Ecto neural progenitor cell (in vitro differentiated cells): ENCODE data around the gene DLG5.
A peak's percentile ranks its signal among the peaks of the same experiment; 100 is the strongest.

Experiments
- DNase-seq: peaks from one replicate; pipeline ENCODE4 v3.0.0-alpha.2; 2018; ENCODE audit warnings: low spot score

Gene DLG5

DNA sequence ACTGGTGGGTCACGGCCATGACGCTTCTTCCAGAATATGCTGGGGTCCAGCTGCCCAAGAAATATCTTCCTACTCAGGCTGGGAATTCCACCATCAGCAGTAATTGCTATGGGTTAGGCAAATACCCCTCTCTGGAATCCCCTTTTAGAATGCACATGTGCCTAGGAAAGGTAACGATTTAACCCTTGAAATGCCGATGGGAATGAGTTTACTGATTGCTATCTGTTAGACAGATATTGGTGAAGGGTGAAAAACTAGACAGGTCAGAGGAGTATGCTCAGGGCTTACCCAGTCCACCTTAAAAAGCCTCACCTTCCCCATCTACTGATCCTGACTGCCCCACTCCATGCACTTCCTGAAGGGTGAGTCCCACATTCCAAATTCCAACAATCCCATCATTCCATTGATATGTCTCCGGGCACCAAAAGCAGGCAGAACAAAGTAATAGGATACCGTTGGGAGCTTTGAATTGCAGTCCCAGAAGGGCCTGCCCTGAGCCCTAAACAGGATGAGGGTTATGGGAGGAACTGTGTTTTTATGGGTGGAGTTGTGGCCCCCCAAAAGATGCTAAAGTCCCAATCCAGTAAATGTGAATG lies 59.3 kb downstream of the DLG5 start:
- DNase-seq = no peak

DNA sequence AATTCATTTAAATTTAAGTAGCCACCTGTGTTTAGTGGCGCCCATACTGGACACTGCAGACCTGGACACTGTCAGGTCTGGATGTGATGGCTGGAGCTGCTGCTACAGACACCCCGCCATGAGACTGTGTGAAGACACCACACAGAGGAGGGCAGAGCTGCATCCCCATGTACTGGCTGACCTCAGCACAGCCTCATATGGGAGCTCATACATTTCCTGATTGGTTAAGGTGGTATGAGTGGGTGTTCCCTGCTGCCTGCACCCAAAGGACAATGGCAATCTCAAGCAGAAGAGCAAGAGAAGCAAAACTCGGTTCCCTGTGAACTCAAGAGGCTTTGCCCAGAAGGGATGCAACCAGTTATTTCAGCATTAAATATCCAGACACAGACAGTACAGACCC lies 60.0 kb downstream of the DLG5 start:
- DNase-seq = no peak

DNA sequence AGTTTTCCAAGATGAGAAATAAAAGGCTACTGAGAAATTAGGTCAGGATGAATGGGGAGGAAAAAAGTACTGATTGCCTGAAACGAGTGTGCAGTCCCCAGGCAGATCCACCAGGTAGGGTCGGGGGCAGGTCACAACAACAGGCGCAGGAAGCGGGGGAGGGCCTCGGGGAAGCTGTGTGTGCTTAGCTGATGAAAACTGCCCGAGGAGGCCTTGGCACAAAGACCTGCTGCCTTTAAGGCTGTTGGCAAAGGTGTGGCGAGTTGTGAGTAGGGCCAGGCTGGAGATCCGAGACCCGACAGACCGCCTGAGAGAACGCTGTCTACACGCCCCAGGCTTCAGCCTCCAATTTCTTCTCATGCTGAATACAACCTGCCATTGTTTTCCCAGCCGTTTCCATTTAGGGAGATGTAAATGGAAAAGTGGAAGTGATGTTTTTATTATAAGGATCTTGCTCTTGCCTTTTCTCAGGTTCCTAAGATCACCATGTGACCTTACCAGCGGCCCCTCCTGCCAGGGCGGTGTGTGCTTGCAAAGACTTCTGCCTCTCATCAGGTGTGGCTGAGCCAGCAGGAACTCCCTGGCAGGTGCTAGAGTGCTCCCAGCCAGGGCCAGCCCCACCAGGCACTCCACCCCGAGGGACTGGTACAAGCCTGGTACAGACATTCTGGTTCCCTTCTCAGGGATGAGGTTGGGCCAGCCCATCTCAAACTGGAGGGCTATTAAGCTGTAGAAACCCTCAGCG lies 60.8 kb downstream of the DLG5 start:
- DNase-seq = no peak

DNA sequence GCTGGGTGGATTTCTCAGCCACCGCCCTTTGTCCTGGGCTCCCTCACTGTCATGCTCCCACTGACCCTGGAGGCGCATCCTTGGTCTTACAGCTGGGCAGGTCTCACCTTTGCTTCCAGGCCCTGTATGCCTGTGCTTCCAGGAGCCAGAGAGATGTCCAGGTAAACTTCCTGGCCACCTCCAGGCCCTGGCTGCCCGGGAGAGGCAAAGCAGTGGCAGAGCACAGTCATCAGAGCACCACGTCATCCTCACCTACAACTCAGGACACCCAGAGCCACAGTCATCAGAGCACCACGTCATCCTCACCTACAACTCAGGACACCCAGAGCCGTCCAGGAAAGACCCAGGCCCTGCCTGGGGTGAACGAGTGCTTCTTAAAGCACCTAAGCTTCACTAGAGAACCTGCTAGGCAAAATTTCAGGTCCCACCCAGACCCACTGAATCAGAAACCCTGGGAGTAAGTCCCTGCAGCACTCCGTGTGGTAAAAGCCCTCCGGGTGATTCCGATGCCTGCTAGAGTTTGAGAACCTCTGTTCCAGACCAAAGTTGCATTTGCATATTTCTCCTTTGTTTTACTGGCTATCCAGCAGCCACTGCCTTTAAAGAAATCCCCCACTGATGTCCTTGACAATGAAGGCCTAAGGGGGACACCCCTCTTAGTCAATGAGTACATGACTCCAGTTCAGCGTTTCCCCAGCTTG lies 62.3 kb downstream of the DLG5 start:
- no peak for DNase-seq

DNA sequence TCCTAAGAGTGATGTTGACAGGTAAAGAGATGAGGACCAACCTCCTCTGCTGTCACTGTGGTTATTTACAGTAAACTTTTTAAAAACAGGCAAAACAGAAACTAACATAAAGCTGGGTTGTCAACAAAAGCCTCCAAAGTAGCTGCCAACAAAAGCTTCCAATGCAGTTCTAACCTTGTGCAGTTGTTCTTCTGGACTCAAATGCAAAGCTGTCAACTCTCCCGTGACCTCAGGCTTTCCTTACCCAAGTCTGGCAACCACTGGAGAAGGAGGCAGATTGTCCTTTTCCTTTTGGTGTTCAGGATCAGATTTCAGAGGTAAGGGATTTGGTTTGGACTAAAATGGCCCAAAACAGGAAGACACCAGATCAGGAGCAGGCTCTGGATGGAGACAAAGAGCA lies 63.1 kb downstream of the DLG5 start:
- no peak for DNase-seq

DNA sequence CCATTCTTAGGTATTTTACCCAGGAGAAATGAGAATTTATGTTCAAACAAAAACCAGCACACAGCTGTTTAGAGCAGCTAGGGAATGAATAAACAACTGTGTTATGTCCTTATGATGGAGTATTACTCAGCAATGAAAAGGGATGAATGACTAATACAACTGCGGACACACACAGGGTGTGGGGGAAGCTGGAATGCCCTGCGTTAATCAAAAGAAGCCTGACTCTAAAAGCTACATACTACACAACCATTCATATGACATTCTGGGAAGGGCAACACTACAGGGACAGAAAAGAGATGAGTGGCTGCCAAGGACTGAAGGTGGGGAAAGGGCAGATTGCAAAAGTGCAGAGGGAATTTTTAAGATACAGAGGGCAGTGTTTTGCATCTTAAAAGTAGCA lies 64.0 kb downstream of the DLG5 start:
- no peak for DNase-seq

DNA sequence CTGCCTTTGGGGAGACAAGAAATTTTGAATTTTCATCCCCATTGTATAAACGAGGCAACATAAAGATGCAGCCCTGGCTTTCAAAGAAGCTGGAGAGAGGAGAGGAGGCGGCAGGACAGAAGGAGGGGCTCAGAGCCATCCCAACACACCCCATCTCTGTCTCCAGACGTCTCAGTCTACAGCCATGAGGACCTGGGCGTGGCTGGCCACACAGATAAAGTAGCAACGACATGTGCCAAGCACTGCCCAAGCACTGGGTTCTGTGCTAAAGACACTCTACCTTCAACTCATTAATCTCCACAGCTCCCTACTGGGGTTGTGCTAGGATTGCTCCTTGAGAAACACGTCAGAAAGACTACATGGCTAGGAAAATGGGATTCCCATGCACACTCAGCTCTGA lies 65.2 kb downstream of the DLG5 start:
- DNase-seq = no peak

DNA sequence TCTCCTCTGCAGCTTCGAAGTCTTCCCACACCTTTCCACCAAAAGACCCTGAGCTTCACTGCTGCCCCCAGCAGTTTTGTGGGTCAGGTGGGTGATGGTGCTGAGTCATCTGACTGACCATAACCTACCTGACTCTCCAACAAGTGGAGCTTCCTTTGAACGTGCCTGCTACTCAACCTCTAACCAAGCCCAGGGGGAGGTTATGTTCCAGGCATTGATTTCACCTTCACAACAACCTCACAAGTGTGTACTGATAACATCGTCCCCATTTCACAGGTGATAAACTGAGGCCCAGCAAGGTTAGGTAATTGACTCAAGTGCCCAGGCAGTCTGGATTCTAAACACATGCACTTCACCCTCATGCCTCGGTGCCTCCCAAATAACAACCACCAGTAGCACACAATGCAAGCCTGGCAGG lies 66.7 kb downstream of the DLG5 start:
- DNase-seq = no peak

DNA sequence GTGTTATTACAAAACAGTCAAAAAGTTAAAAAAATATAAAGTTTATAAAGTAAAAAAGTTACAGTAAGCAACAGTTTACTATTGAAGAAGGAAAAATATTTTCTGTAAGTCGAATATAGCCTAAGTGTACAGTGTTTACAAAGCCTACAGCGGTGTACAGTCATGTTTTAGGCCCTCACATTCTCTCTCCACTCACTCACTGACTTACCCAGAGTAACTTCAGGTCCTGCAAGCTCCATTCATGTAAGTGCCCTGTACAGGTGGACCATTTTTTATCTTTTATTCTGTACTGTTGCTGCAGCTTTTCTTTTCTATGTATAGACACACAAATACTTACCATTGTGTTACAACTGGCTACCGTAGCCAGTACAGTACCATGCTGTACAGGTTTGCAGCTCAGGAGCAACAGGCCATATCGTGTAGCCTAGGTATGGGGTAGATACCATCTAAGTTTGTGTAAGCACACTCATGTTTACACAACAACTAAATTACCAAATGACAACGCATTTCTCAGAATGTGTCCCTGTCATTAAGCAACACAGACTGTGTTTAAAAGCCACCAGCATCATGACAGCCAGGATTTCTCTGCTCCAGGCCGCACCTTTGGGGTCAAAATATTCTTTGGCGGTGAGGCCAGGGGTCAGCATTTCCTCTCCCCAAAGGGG lies 67.2 kb downstream of the DLG5 start:
- no peak for DNase-seq

DNA sequence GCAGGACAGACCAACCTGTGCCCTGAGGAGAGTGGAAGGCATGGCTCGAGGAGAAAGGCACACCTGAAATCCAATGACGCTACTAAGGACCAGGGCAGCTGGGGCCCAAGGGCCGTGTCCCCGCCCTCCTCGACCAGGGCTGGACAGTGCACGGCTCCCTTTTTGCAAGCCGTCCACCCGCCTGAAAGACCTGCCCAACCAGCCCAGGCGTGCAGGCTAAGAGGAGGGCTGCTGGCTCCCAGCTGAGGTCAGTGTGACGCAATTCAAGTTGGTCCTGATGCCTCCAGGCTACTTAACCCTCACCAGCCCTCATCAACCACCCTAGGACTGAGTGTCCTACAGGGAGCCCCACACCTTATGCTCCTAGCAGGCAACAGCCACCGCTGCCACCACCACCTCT lies 69.3 kb downstream of the DLG5 start:
- DNase-seq = no peak

DNA sequence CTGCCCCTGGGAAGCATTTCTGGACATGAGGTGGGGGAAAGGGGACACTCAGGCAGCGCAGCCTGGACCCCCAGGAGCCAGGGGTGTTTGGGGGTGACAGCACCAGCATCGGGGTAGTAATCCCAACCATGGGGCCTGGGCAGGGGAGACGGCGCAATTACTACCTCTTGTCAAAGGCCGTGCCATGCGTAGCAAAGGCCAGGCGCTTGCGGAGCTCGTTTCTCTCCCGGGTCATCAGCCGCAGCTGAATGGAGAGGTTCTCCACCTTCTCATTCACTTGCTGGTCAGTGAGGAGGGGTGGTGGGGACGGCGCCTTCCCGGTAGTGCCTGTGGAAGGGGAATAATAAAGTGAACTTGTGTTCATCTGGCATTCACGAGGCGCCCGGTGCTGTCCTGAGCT lies 70.0 kb downstream of the DLG5 start:
- DNase-seq = no peak

DNA sequence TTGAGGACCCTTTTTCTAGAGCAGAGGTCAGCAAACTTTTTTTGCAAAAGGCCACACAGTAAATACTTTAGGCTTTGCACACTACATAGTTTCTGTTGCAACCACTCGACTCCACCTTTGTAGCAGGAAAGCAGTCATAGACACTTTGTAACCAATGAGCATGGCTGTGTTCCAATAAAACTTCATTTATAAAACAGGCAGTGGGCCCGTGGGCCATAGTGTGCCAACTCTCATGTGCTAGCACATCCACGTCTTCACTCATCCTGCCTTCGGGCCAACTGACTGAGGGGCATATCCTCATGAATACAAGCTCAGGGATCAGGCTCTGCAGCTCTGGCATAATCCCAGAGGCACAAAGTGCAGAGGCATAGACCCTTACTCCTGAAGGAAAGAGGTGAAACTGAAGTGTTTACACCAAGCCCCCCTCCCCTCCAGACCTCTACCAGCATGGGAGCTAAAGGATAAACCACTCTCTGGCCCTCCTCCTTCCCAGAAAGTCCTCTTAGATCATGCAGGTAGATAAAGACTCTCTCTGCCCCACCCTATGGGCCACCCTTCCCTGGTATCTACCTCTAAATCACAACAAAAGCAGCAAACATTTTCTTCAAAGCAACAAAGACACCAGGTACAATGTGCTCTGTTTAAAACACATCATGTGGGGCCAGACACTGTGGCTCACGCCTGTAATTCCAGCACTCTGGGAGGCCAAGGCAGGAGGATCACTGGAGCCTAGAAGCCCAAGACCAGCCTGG lies 71.0 kb downstream of the DLG5 start:
- no peak for DNase-seq

DNA sequence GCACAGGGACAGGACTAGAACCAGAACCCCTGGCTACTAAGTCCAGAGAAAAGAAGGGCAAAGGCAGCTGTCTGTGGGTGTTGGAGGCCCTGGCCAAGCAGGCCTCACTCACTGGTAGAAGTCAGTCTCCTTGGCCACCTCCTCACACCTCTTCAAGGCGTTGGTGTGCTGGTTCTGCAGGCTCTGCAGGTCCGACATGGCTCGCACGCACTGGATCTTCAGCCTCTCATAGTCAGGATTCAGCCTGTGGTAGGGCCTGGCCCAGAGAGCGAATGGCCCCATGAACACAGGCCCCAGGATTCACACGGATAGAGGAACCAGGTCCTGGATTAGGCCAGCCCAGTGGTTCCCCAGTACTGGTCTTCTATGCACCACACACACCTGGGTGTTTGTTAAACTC lies 72.4 kb downstream of the DLG5 start:
- DNase-seq = no peak

DNA sequence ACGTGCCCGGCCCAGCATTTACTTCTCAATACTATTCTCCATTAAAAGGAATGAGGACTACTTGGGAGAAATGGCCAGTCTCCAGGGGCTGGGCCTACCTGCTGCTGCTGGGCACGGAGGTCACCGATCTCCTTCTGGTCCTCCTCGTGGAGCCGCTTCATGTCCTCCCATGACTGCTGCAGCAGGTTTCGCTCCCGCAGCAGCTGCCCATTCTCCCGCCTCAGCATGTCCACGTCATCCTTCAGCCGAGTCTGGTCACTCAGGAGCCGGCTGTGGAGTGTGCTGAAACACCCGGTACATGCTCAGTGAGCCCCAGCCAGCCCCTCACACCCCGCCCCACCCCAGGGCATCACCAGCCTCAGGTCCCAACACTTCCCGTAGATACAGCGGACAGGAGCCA lies 73.3 kb downstream of the DLG5 start:
- DNase-seq = no peak

DNA sequence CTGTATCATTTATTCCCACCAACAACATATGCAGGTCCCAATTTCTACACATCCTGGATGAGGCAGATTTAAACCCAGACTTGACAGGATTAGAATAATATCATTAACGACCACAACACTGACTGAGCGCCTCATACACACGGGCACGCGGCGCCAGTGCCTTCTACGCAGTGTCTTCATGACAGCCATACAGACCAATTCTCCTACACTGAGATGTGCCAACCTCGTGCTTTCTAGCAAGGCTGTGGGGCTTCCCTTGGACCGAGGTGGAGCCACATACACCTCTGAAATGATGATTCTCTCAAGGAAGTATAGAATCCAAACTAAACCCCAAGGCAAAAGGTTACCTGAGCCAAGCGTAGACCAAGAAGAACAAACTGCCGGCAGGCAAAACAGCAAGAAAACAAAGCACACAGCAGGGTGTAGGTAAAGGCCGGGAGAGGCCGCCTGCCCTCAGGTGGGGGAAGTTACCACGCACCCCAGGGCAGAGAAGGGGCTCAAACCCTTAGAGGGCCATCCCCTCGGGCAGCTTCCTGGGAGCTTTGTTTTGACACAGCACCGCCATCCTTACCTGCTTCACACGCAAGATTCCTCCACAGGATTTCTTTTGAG lies 75.8 kb downstream of the DLG5 start:
- DNase-seq = no peak

DNA sequence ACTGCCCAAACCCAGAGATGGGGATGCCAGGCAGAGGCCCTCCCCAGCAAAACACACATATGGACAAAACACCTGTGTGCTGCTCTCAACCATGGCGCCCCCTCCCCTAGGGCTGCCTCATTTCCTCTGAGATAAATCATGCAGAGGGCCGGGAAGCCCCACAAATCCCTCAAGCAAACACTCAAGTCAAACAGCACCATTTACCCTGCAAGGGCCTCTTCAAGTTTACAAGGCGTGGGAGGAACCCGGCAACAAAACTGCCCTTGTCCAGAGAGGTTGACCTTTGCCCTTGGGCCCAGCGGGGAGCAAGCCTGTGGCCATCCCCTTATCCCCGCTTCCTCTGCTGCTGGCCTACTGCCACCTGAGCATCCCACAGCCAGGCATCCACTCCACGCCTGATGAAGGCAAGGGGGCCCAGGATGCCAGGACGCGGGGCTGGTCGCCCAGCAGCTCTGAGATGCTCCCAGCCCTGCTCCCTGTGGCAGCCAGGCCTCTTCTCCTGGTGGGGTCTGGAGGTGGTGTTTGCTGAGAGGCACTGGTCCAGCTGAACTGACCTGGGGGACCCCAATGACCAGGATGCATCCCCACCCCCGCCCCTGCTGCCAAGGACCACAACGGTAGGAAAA lies 77.4 kb downstream of the DLG5 start:
- DNase-seq = peak; percentile 86

DNA sequence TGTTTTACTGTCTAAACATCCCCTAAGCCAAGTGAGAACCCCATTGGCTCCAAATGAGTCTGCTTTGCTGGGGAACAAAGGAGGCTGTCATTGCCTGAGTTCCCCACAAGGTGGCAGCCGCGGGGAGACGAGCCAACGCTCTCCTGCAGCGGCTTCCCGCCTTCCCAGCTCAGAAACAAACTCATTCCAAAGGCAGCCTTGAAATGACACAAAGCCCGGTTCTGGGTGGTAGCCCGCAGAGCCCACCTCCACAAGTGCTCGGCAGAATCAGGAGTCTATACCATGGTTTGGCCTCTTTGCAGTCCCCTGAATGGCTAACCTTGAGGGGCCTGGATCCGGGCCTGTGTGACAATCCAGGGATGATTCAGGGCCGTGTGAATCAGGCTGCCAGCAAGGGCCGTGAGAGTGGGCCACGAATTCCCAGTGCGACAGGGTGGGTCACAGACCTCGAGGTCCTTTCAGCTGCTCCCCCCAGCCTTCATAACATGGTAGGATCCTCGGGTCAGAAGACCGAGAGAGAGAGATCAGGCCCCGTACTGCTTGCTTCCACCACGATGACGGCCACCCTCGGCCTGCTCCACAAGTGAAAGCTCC lies 79.7 kb downstream of the DLG5 start:
- DNase-seq = peak; percentile 87

DNA sequence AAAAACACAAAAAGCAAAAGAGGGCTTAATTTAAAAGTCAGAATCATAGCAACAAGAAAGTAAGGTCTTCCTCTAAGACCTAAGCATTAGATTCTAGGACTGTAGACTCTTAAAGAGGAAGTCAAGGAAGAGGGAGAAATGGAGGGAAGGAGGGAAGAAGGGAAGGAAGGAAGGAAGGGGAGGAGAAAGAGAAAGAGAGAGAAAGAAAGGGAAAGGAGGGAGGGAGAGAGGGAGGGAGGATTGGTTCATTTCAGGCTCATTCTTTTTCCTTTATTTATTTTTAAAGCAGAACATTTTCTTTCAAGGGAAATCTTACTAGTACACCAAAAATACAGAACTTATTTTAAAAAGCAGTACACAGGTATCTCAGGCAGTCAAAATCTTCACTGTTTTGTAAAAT lies 81.1 kb downstream of the DLG5 start:
- DNase-seq = no peak

DNA sequence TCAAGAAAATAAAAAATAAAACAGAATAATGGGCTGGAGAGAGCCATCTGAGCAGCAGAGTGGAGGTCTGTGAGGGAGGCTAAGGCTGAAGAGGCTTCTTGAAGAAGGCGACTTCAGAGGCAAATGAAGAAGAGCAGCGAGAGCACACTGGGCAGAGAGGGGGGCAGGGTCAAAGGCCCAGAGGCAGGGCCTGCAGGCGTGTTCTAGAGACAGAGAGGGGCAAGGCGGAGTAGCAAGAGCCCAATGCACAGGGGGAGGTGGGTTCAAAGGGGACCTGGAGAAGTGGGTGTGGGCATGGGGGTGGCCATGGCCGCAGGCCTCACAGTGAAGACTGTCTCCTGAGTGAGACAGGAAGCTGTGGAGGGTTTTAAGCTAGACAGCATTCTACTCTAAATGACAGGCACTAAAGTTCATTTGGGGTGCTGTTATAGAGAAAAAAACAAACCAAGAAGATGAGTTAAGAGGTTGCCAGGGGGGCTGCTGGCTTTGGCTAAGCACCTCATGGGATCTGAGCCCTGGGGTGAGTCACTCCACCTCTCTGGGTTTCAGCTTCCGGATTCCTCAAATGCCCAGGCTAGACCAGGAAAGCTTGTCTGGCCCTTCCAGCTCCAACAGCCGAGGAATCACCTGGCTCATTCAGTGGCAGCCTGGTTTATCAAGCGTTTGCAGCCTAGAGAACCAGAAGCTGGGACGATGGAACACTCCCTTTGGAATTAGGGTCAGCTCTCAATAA lies 81.7 kb downstream of the DLG5 start:
- DNase-seq = no peak

DNA sequence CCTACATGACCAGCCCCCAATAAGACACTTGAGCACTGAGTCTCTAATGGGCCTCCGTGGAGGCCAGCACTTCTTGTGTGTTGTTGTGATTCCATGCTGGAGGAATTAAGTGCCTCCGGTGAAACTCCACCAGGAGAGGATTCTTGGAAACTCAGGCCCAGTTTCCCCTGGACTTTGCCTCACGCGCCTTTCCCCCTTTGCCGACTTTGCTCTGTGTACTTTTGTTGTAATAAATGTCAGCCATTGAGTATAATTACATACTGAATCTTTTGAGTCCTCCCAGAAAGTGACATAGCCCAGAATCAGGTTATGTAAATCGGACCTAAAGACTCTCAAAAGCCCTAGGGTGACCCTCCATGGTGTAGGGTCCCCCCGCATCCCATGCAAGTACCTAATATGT lies 82.4 kb downstream of the DLG5 start:
- DNase-seq = no peak
